Neural cell (in vitro differentiated cells): Measurements from ENCODE around the gene RSF1. TPM values are rescaled to one million over a fixed set of nuclear protein-coding genes. Genes with fewer than 3 reads are reported as not detected.

Experiments used
- H2AFZ ChIP-seq: fragments of 200-600, 300-800 bp; sonication (generic), shearing (Covaris generic); 2 replicates; pipeline ENCODE4 v1.6.0; 2014; ENCODE audit warnings: low read depth, mild to moderate bottlenecking, antibody characterized with exemption, low read length, moderate library complexity
- H3F3A ChIP-seq: fragments of 200-600 bp; shearing (Covaris generic); 2 replicates; pipeline ENCODE4 v1.6.1; 2016; ENCODE audit warnings: mild to moderate bottlenecking, moderate library complexity, mixed read lengths, antibody characterized with exemption, low read length; ENCODE audit not compliant: insufficient read depth, poor library complexity, severe bottlenecking
- H3K27ac ChIP-seq: fragments of 200-600, 300-800 bp; sonication (generic), shearing (Covaris generic); 2 replicates; pipeline ENCODE4 v1.5.1; 2014; ENCODE audit warnings: mild to moderate bottlenecking, low read length, moderate library complexity
- H3K27me3 ChIP-seq: fragments of 300-800, 200-600 bp; sonication (generic), shearing (Covaris generic); 2 replicates; pipeline ENCODE4 v1.6.0; 2014; ENCODE audit warnings: mild to moderate bottlenecking, low read depth, low read length, moderate library complexity; ENCODE audit not compliant: insufficient read depth
- H3K36me3 ChIP-seq: fragments of 300-800, 200-600 bp; sonication (generic), shearing (Covaris generic); 2 replicates; pipeline ENCODE4 v1.5.1; 2014; ENCODE audit warnings: mild to moderate bottlenecking, antibody characterized with exemption, low read length, moderate library complexity; ENCODE audit not compliant: insufficient read depth
- H3K4me2 ChIP-seq: fragments of 300-800, 200-600 bp; sonication (generic), shearing (Covaris generic); 2 replicates; pipeline ENCODE4 v1.6.0; 2014; ENCODE audit warnings: mild to moderate bottlenecking, low read length
- H3K4me3 ChIP-seq: fragments of 300-800, 200-600 bp; sonication (generic), shearing (Covaris generic); 2 replicates; pipeline ENCODE4 v1.5.1; 2014; ENCODE audit warnings: mild to moderate bottlenecking, low read length, moderate library complexity
- H3K79me2 ChIP-seq: fragments of 200-600 bp; shearing (Covaris generic); replicated peaks from 2 replicates; pipeline ENCODE4 v1.6.0; 2014; ENCODE audit warnings: mild to moderate bottlenecking, low read length, moderate library complexity; ENCODE audit not compliant: insufficient read depth
- H3K9ac ChIP-seq: fragments of 300-800, 200-600 bp; sonication (generic), shearing (Covaris generic); 2 replicates; pipeline ENCODE4 v1.6.1; 2016; ENCODE audit warnings: mild to moderate bottlenecking, low read length, mixed read lengths
- H3K9me2 ChIP-seq: fragments of 200-600 bp; shearing (Covaris generic); 2 replicates; pipeline ENCODE4 v1.6.1; 2016; ENCODE audit warnings: mild to moderate bottlenecking, low read length, mixed read lengths; ENCODE audit not compliant: insufficient read depth
- H3K9me3 ChIP-seq: fragments of 200-600, 300-800 bp; sonication (generic), shearing (Covaris generic); 2 replicates; pipeline ENCODE4 v1.6.1; 2016; ENCODE audit warnings: mild to moderate bottlenecking, mixed run types, low read length, moderate library complexity, mixed read lengths
- H4K20me1 ChIP-seq: fragments of 200-600 bp; shearing (Covaris generic); 2 replicates; pipeline ENCODE4 v1.6.1; 2016; ENCODE audit warnings: mild to moderate bottlenecking, mixed run types; ENCODE audit not compliant: insufficient read depth
- CTCF ChIP-seq: fragments of 450-650 bp; IDR thresholded peaks from 2 replicates; pipeline ENCODE4 v1.5.1; 2014; ENCODE audit warnings: antibody characterized with exemption, mild to moderate bottlenecking, moderate library complexity; ENCODE audit not compliant: poor library complexity, severe bottlenecking
- EP300 ChIP-seq: fragments of 450-650 bp; conservative IDR thresholded peaks from 2 replicates; pipeline ENCODE4 v1.6.1; 2014; ENCODE audit warnings: antibody characterized with exemption, mild to moderate bottlenecking, moderate library complexity; ENCODE audit not compliant: poor library complexity, severe bottlenecking
- EZH2 ChIP-seq: fragments of 200-600, 300-800 bp; shearing (Covaris generic), sonication (generic); IDR thresholded peaks from 2 replicates; pipeline ENCODE4 v1.6.1; 2014; ENCODE audit warnings: antibody characterized with exemption, low read length, borderline replicate concordance, mild to moderate bottlenecking; ENCODE audit not compliant: insufficient read depth, poor library complexity, severe bottlenecking
- MXI1 ChIP-seq: fragments of 450-650 bp; conservative IDR thresholded peaks from 2 replicates; pipeline ENCODE4 v1.6.1; 2014; ENCODE audit warnings: antibody characterized with exemption, mild to moderate bottlenecking; ENCODE audit not compliant: poor library complexity, severe bottlenecking
- POLR2AphosphoS5 ChIP-seq: IDR thresholded peaks from 2 replicates; pipeline ENCODE4 v1.6.1; 2012
- RAD21 ChIP-seq: fragments of 450-650 bp; conservative IDR thresholded peaks from 2 replicates; pipeline ENCODE4 v1.6.1; 2014; ENCODE audit warnings: antibody characterized with exemption, mild to moderate bottlenecking, moderate library complexity
- REST ChIP-seq: IDR thresholded peaks from 2 replicates; pipeline ENCODE4 v1.6.1; 2012; ENCODE audit warnings: borderline replicate concordance
- SMC3 ChIP-seq: fragments of 450-650 bp; conservative IDR thresholded peaks from 2 replicates; pipeline ENCODE4 v1.6.1; 2014; ENCODE audit warnings: antibody characterized with exemption, mild to moderate bottlenecking, moderate library complexity; ENCODE audit not compliant: poor library complexity
- TAF1 ChIP-seq: IDR thresholded peaks from 2 replicates; pipeline ENCODE4 v1.6.1; 2012; ENCODE audit warnings: low read depth
- polyA plus RNA-seq: library from polyadenylated mRNA; depleted of rRNA; stranded (reverse); fragments of >200 nt; gene quantifications from 2 replicates; pipeline ENCODE4 v1.2.3, GENCODE V29; 2014

Gene RSF1
- polyA plus RNA-seq, 1 donor from 2014 or later: 19.1 TPM

GRCh38 chr11:77789731-77790476, 30.6 kb downstream of the RSF1 start:
- H3K79me2 ChIP-seq: peaks cover 63% of the 10 kb centered on the region
- H3K9me3 ChIP-seq: no peaks in the 10 kb centered on the region
- no peak overlapping the region for H2AFZ ChIP-seq
- no peaks in the 10 kb centered on the region for H3F3A ChIP-seq
- H3K27ac ChIP-seq: no peak overlapping the region
- no peak overlapping the region for H3K9ac ChIP-seq
- no peaks in the 10 kb centered on the region for H3K9me2 ChIP-seq
- no peaks in the 10 kb centered on the region for H3K27me3 ChIP-seq
- H4K20me1 ChIP-seq: no peaks in the 10 kb centered on the region
- TF ChIP-seq CTCF (no peak), SMC3 (no peak), TAF1 (no peak), EP300 (no peak), MXI1 (no peak), REST (no peak), RAD21 (no peak)
- no peak overlapping the region for H3K4me3 ChIP-seq
- H3K36me3 ChIP-seq: peaks cover 4% of the 10 kb centered on the region
- H3K4me2 ChIP-seq: no peak overlapping the region

- no peak overlapping the region for H3K4me2 ChIP-seq
- no peaks in the 10 kb centered on the region for H3K9me3 ChIP-seq
- H3K79me2 ChIP-seq: peaks cover 56% of the 10 kb centered on the region
- H3K9ac ChIP-seq: no peak overlapping the region
- no peaks in the 10 kb centered on the region for H4K20me1 ChIP-seq
- no peak overlapping the region for H3K4me3 ChIP-seq
- no peak for TF ChIP-seq POLR2AphosphoS5
- no peak for TF ChIP-seq SMC3
- TF ChIP-seq CTCF: no peak
- TF ChIP-seq EP300: no peak
- no peak for TF ChIP-seq RAD21
- no peak for TF ChIP-seq TAF1
- no peak for TF ChIP-seq REST
- TF ChIP-seq EZH2: no peak
- TF ChIP-seq MXI1: no peak
- H3K27me3 ChIP-seq: no peaks in the 10 kb centered on the region
- H3F3A ChIP-seq: no peaks in the 10 kb centered on the region
- no peak overlapping the region for H3K27ac ChIP-seq
- H2AFZ ChIP-seq: no peak overlapping the region
- H3K9me2 ChIP-seq: no peaks in the 10 kb centered on the region
- peaks cover 4% of the 10 kb centered on the region for H3K36me3 ChIP-seq
Observed at GRCh38 chr11:77789061-77789730, 31.3 kb downstream of the RSF1 start.
